Measurements from ENCODE around the gene SDE2.
A peak's percentile ranks its signal among the peaks of the same experiment; 100 is the strongest.

Gene SDE2

DNA sequence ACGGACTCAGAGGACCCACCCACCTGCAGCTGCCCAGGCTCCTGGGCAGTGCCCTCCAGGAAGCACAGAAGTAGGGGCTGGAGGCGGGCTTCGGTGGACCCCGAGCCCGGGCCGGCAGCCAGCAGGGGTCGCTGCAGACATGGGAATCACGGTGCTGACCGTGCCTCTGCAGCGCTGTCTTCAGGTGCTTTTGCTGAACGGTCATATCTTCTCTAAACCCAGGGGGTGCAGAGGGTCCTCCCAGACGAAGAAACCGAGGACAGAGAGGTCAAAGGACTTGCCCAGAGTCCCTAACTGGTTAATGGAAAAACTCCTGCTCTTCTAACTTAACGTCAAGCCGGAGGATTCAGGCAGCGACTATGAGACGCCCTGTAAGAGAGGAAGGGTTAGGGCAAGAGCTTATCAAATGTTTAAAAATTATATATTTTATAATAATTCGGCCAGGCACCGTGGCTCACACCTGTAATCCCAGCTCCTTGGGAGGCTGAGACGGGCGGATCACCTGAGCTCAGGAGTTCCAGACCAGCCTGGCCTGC lies 36.6 kb downstream of the SDE2 start:
- ChIA-PET CTCF (interaction anchor here (1.0 to 1.5 kb wide), 9 partner anchors 11 to 190 kb away, joined by 3 to 4 read pairs (median 3); partner anchors contain the start of gene SRP9), POLR2A (no interaction called here)
- H3K4me3 ChIP-seq (ENCODE audit: low read depth, low read length) = no peak overlapping the region
- TF ChIP-seq, protein P1, sequence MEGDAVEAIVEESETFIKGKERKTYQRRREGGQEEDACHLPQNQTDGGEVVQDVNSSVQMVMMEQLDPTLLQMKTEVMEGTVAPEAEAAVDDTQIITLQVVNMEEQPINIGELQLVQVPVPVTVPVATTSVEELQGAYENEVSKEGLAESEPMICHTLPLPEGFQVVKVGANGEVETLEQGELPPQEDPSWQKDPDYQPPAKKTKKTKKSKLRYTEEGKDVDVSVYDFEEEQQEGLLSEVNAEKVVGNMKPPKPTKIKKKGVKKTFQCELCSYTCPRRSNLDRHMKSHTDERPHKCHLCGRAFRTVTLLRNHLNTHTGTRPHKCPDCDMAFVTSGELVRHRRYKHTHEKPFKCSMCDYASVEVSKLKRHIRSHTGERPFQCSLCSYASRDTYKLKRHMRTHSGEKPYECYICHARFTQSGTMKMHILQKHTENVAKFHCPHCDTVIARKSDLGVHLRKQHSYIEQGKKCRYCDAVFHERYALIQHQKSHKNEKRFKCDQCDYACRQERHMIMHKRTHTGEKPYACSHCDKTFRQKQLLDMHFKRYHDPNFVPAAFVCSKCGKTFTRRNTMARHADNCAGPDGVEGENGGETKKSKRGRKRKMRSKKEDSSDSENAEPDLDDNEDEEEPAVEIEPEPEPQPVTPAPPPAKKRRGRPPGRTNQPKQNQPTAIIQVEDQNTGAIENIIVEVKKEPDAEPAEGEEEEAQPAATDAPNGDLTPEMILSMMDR (IDR thresholded peaks at IDR 0.05; ENCODE audit: insufficient read depth, low read length, missing control alignments) = peak; percentile 53
- DNase-seq (ENCODE audit: low read depth, low spot score) = no peak

DNA sequence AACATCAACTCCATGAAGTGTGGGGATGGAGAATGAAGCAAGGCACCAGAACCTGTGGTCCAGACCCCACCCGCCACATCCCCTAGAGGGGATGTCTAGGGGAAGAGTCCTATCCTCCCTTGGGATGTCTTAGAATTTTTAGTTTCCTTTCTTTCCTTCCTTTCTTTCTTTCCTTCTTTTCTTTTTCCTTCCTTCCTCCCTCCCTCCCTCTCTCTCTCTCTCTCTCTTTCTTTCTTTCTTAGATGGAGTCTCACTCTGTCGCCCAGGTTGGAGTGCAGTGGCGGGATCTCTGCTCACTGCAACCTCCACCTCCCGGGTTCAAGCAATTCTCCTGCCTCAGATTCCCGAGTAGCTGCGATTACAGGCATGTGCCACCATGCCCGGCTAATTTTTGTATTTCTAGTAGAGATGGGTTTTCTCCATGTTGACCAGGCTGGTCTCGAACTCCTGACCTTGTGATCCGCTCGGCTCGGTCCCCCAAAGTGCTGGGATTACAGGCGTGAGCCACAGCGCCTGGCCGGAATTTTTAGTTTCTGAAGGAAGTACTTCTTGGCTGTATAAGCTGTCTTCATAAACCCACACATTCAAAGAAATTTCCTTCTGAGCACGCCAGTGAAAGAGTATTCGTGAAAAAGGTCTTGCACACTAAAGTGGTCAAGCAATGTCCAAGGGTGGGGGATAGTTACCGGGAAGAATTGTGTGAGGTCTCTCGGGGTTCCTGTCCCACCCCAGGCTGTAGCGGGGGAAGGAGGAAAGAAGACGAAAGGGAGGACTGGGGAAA lies 37.3 kb downstream of the SDE2 start:
- POLR2A ChIA-PET = no interaction called here
- CTCF ChIA-PET = interaction anchor here (0.8 to 2.8 kb wide), 8 partner anchors 13 to 491 kb away, joined by 3 to 14 read pairs (median 4); no protein-coding TSS in a partner anchor
- TF ChIP-seq, protein P1 (IDR thresholded peaks at IDR 0.05; ENCODE audit: insufficient read depth, low read length, missing control alignments) = no peak
- no peak for DNase-seq (ENCODE audit: low read depth, low spot score)
- H3K4me3 ChIP-seq (ENCODE audit: low read depth, low read length) = no peak overlapping the region

DNA sequence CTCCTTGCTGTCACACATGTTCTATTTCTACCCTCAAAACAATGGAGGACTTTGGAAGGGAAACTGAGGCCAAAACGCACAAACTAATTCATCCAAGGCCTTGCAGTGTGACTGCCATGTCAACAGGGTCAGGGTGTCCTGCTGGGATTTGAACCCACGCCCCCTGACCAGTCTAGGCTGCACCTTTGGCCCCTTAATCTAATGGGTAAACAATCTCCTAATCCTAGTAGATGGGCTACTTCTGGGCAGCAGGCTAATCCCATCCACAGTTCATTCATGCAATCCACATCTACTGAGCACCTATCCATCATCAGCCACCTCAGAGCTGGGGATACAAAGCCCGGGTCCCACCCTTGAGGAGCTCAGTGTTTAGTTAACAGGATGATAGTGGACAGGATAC lies 41.1 kb downstream of the SDE2 start:
- ChIA-PET CTCF (interaction anchor here (1.1 kb wide), 1 partner anchor 28 kb away, joined by 3 read pairs; no protein-coding TSS in a partner anchor), POLR2A (no interaction called here)
- TF ChIP-seq, protein P1 (IDR thresholded peaks at IDR 0.05; ENCODE audit: insufficient read depth, low read length, missing control alignments) = no peak
- no peak for DNase-seq (ENCODE audit: low read depth, low spot score)
- no peak overlapping the region for H3K4me3 ChIP-seq (ENCODE audit: low read depth, low read length)

DNA sequence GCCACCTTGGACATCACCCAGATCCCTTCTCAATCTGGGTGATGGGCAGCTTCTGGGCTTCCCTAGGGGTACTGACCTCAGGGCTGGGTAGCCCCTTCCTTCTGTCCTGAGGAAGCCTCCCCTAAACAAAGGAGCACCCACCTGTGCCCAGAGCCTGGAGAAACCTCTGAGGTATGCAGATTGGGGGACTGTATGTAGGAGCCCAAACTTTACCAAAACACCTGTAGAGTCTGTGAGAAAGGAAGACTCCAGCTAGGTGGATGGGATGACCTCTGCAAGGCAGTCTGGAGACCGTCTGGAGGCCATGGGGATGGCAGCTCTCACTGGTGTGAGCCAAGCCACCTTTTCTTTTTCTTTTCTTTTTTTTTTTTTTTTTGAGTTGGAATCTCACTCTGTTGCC lies 44.4 kb downstream of the SDE2 start:
- TF ChIP-seq, protein P1 (IDR thresholded peaks at IDR 0.05; ENCODE audit: insufficient read depth, low read length, missing control alignments) = no peak
- no peak for DNase-seq (ENCODE audit: low read depth, low spot score)
- ChIA-PET CTCF (no interaction called here), POLR2A (no interaction called here)
- H3K4me3 ChIP-seq (ENCODE audit: low read depth, low read length) = no peak overlapping the region

DNA sequence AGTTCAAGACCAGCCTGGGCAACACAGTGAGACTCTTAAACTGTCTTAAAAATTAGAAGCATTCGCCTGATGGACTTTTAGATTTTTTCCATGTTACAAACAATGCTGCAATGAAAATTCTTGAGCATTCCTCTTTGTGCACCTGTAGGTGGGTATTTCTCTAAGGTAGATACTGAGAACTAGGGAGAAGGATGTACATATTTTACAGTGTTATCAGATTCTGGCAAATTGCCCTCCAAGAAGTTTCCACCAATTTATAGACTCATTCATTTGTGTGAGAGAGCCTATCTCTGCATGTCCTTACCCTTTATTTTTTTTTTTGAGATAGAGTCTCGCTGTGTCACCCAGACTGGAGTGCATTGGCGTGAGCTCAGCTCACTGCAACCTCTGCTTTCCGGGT lies 45.8 kb downstream of the SDE2 start:
- ChIA-PET CTCF (no interaction called here), POLR2A (no interaction called here)
- TF ChIP-seq, protein P1 (IDR thresholded peaks at IDR 0.05; ENCODE audit: insufficient read depth, low read length, missing control alignments) = no peak

DNA sequence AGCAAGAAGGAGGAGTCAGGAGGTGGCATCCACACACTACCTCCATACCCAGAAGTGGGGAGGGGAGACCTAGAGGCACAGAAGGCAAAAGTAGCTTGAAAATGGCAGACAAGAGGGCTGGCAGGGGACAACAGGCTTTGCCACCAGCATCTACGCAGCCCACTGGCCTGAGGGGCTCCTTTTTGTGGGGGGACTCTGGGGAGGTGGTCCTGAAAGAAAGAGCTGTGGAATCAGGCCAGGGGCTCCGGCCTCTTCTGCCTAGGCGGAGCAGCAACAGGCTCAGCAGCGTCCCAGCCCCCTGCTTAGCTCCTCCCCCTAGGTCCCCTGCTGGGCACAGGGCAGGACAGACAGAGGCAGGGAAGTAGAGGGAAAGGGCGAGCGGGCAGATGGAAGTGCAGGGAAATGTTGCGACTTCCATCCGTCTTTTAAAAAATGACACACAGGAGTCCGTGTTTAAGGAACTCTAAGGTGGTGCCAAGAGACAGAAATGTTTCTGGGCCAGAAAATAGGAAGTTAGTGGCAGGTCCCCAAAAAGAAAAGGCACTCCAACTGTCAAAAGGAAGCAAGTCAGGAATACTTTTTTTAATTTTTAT lies 48.1 kb downstream of the SDE2 start:
- no peak for DNase-seq (ENCODE audit: low read depth, low spot score)
- H3K4me3 ChIP-seq (ENCODE audit: low read depth, low read length) = no peak overlapping the region
- ChIA-PET CTCF (interaction anchor here (0.9 to 1.2 kb wide), 2 partner anchors 12 to 13 kb away, joined by 3 read pairs; no protein-coding TSS in a partner anchor), POLR2A (no interaction called here)
- TF ChIP-seq, protein P1 (IDR thresholded peaks at IDR 0.05; ENCODE audit: insufficient read depth, low read length, missing control alignments) = no peak

More for the DNA sequence above, 45.8 kb downstream of the SDE2 start:
- H3K4me3 ChIP-seq (ENCODE audit: low read depth, low read length) = no peak overlapping the region
- DNase-seq (ENCODE audit: low read depth, low spot score) = no peak

Data from AG04449 (cell line).